K562 (cell line): ENCODE results near the gene ANKRD12. TPM values are rescaled to one million over a fixed set of nuclear protein-coding genes. Genes with fewer than 3 reads are reported as not detected.

Experiments
- ATF4 ChIP-seq: fragments of 450-650 bp; formaldehyde crosslinking; IDR thresholded peaks from 2 replicates; pipeline ENCODE4 v1.4.0; 2022; ENCODE audit warnings: mild to moderate bottlenecking, moderate library complexity
- GTF3C2 ChIP-seq: IDR thresholded peaks from 3 replicates; pipeline ENCODE4 v1.6.1; 2011; ENCODE audit warnings: borderline replicate concordance, mild to moderate bottlenecking, moderate library complexity; ENCODE audit not compliant: insufficient read length; ENCODE audit errors: extremely low read depth
- KHSRP ChIP-seq: fragments of 450-650 bp; IDR thresholded peaks from 2 replicates; pipeline ENCODE4 v1.6.1; 2017
- KLF13 ChIP-seq: fragments of 450-650 bp; IDR thresholded peaks from 2 replicates; pipeline ENCODE4 v1.6.1; 2016; ENCODE audit warnings: missing genetic modification characterization, low read depth, mild to moderate bottlenecking, missing compliant biosample characterization, moderate library complexity, borderline replicate concordance
- PCBP2 ChIP-seq: fragments of 200-400 bp; formaldehyde crosslinking; IDR thresholded peaks from 2 replicates; pipeline ENCODE4 v1.6.1; 2018; ENCODE audit warnings: low read length, low read depth, mild to moderate bottlenecking, moderate library complexity; ENCODE audit not compliant: poor library complexity, severe bottlenecking
- PHF8 ChIP-seq: fragments of 200-600 bp; sonication (generic); IDR thresholded peaks from 2 replicates; pipeline ENCODE4 v1.6.1; 2012; ENCODE audit warnings: mixed run types, mild to moderate bottlenecking, inconsistent platforms, low read length, moderate library complexity, borderline replicate concordance
- RBM39 ChIP-seq: fragments of 200-400 bp; formaldehyde crosslinking; optimal IDR thresholded peaks from 2 replicates; pipeline ENCODE3; 2018; ENCODE audit warnings: low read depth, low read length
- ZC3H4 ChIP-seq: sonication (generic); formaldehyde crosslinking; IDR thresholded peaks from 2 replicates; pipeline ENCODE4 v1.9.0; 2021; ENCODE audit warnings: missing genetic modification reagents, borderline replicate concordance
- polyA plus RNA-seq, 8 experiments: library from polyadenylated mRNA; depleted of rRNA in 4 of 8; stranded (reverse) in 5 of 8; unstranded in 3 of 8; fragments of >200 nt; fragmentation: Nextera tagmentation in 2 of 8; fragmentation: Illumina TruSeq in 1 of 8; extraction: Ambion mirVana in 2 of 8; extraction: Trizol in 1 of 8; gene quantifications; 2 replicates each; pipeline versions ENCODE4 v1.2.1 to v1.2.3, GENCODE V29; 2011 to 2014; ENCODE audit warnings: inconsistent platforms in 1 of 8, missing spikeins in 1 of 8
- total RNA-seq, 7 experiments: library from RNA; depleted of rRNA in 6 of 7; stranded (reverse); fragments of >200 nt in 6 of 7; fragmentation: Illumina TruSeq in 2 of 7; extraction: Trizol in 2 of 7; gene quantifications; 2 replicates each; pipeline versions ENCODE4 v1.2.1 to v1.2.3, GENCODE V29; 2011 to 2021; ENCODE audit warnings: low replicate concordance in 1 of 7

ANKRD12 gene
- total and polyA plus RNA-seq, 9 of the 15 experiments (the other 6 are each of a cell fraction or from before 2014, with no cell fraction given): 6.6 to 28.2 (median 16.0) TPM

GRCh38 chr18:9234528-9234927, 97.9 kb downstream of the ANKRD12 start (continued):
- TF ChIP-seq GTF3C2 (no peak), KLF13 (tag) (no peak), ZC3H4 (no peak), PHF8 (no peak), ATF4 (no peak), KHSRP (no peak), PCBP2 (no peak), RBM39 (no peak)
